Hindlimb muscle (tissue), 1 donor: ENCODE data around the gene RPS15A. TPM values are rescaled to one million over a fixed set of nuclear protein-coding genes. Genes with fewer than 3 reads are reported as not detected.
"Not testable (repeated sequence)": the region's sequence is repeated elsewhere in the genome, so short reads cannot be mapped to it uniquely, and the experiment has no call there.

ENCODE experiments used
- DNase-seq: peaks from one replicate; pipeline ENCODE4 v3.0.0-alpha.2; 2013
- polyA plus RNA-seq: library from polyadenylated mRNA; unstranded; fragments of 120-200 nt; gene quantifications from one replicate; pipeline ENCODE4 v1.2.1, GENCODE V29; 2013; ENCODE audit not compliant: insufficient read length

The RPS15A gene
- polyA plus RNA-seq, 1 donor = 1,569 TPM

GRCh38 chr16:18796377-18796776 lies 6.2 kb upstream of the RPS15A start:
- no peak for DNase-seq

GRCh38 chr16:18792836-18793433 lies 2.8 kb upstream of the RPS15A start:
- no peak for DNase-seq

- DNase-seq = no peak
Measured at GRCh38 chr16:18789515-18789849, 652 bp downstream of the RPS15A start.

GRCh38 chr16:18788828-18789514 lies 1.2 kb downstream of the RPS15A start:
- no peak for DNase-seq

- DNase-seq = no peak
Measured at GRCh38 chr16:18784917-18785623, 5.1 kb downstream of the RPS15A start.

- no peak for DNase-seq
Measured at GRCh38 chr16:18783430-18784341, 6.4 kb downstream of the RPS15A start.

- no peak for DNase-seq
Measured at GRCh38 chr16:18782697-18783429, 7.3 kb downstream of the RPS15A start.

GRCh38 chr16:18781232-18781631 lies 8.9 kb downstream of the RPS15A start:
- DNase-seq = not testable (repeated sequence)

- DNase-seq = not testable (repeated sequence)
Measured at GRCh38 chr16:18780460-18781026, 9.6 kb downstream of the RPS15A start.

- not testable (repeated sequence) for DNase-seq
Measured at GRCh38 chr16:18777664-18778063, 12.5 kb downstream of the RPS15A start.

- DNase-seq = not testable (repeated sequence)
Measured at GRCh38 chr16:18776334-18776733, 13.8 kb downstream of the RPS15A start.

- DNase-seq = not testable (repeated sequence)
Measured at GRCh38 chr16:18774651-18775050, 15.5 kb downstream of the RPS15A start.

- not testable (repeated sequence) for DNase-seq
Measured at GRCh38 chr16:18772171-18772570, 18.0 kb downstream of the RPS15A start.

- not testable (repeated sequence) for DNase-seq
Measured at GRCh38 chr16:18770336-18770962, 19.7 kb downstream of the RPS15A start.

- DNase-seq = not testable (repeated sequence)
Measured at GRCh38 chr16:18767217-18767616, 22.9 kb downstream of the RPS15A start.

- not testable (repeated sequence) for DNase-seq
Measured at GRCh38 chr16:18762713-18763112, 27.4 kb downstream of the RPS15A start.

GRCh38 chr16:18759598-18760520 lies 30.3 kb downstream of the RPS15A start:
- DNase-seq = not testable (repeated sequence)

GRCh38 chr16:18757960-18758660 lies 32.0 kb downstream of the RPS15A start:
- DNase-seq = not testable (repeated sequence)

- DNase-seq = not testable (repeated sequence)
Measured at GRCh38 chr16:18756639-18757038, 33.5 kb downstream of the RPS15A start.
